Spleen (tissue), 11 donors: ENCODE measurements around the gene PNPLA2. TPM values are rescaled to one million over a fixed set of nuclear protein-coding genes. Genes with fewer than 3 reads are reported as not detected.
A peak's percentile ranks its signal among the peaks of the same experiment; 100 is the strongest.

ENCODE experiments used
- DNase-seq: peaks from one replicate; pipeline ENCODE4 v3.0.0-alpha.2; 2020
- H3K27ac ChIP-seq, 8 donors: fragments of 200-600 bp; sonication (generic) in 7 of 8; 1 replicate in 4 of 8; 2 replicates in 4 of 8; pipeline versions ENCODE4 v1.5.0 to v1.8.0; 2016 to 2021; ENCODE audit warnings: inconsistent platforms in 4 of 8, mild to moderate bottlenecking in 4 of 8, moderate library complexity in 1 of 8
- H3K27me3 ChIP-seq, 7 donors: fragments of 200-600 bp; sonication (generic) in 6 of 7; replicated peaks in 1 of 7; 1 replicate in 4 of 7; 2 replicates in 3 of 7; pipeline versions ENCODE4 v1.5.0 to v1.8.0; 2016 to 2021; ENCODE audit warnings: inconsistent platforms in 3 of 7, mild to moderate bottlenecking in 1 of 7
- H3K36me3 ChIP-seq, 6 donors: fragments of 200-600 bp; sonication (generic) in 5 of 6; 1 replicate in 4 of 6; 2 replicates in 2 of 6; pipeline versions ENCODE4 v1.5.0 to v1.8.0; 2016 to 2021; ENCODE audit warnings: inconsistent platforms in 2 of 6
- H3K4me1 ChIP-seq, 6 donors: fragments of 200-600 bp; sonication (generic) in 5 of 6; 1 replicate in 3 of 6; 2 replicates in 3 of 6; pipeline versions ENCODE4 v1.5.0 to v1.8.0; 2016 to 2021; ENCODE audit warnings: inconsistent platforms in 3 of 6
- H3K4me3 ChIP-seq, 8 donors: fragments of 200-600 bp; sonication (generic) in 7 of 8; 1 replicate in 4 of 8; 2 replicates in 4 of 8; pipeline versions ENCODE4 v1.5.0 to v1.8.0; 2016 to 2021; ENCODE audit warnings: inconsistent platforms in 4 of 8, mild to moderate bottlenecking in 4 of 8, moderate library complexity in 2 of 8
- H3K9me3 ChIP-seq, 8 donors: fragments of 200-600 bp; sonication (generic) in 7 of 8; 1 replicate in 4 of 8; 2 replicates in 4 of 8; pipeline versions ENCODE4 v1.5.0 to v1.8.0; 2016 to 2021; ENCODE audit warnings: inconsistent platforms in 4 of 8
- POLR2A ChIP-seq, 3 donors: fragments of 450-650 bp; IDR thresholded peaks; one replicate each; pipeline ENCODE4 v1.5.1; 2017; ENCODE audit warnings: antibody characterized with exemption in 3 of 3, mild to moderate bottlenecking in 1 of 3
- POLR2AphosphoS5 ChIP-seq, 3 donors: sonication (generic); formaldehyde crosslinking; IDR thresholded peaks; one replicate each; pipeline ENCODE4 v1.5.1; 2017; ENCODE audit warnings: antibody characterized with exemption in 3 of 3
- WGBS, 5 donors: extraction: QIAGEN DNeasy Blood & Tissue Kit in 3 of 5; methylation state at CpG; one replicate each; pipeline versions ENCODE4 v1.1.5 to v1.1.7; 2013 to 2018; 5-methylcytosine and 5-hydroxymethylcytosine counted together
- intact Hi-C: fragments of 100-400 bp; cut with DNase I; formaldehyde crosslinking; loops from one replicate; pipeline ENCODE4 v1.15.0; 2023; ENCODE audit warnings: low total_unique reads
- polyA plus RNA-seq, 3 donors: library from polyadenylated mRNA; stranded (reverse); fragments of 200-250 nt; gene quantifications; one replicate each; pipeline ENCODE4 v1.2.1, GENCODE V29; 2013
- total RNA-seq, 7 donors: library from RNA; depleted of rRNA in 3 of 7; stranded (reverse); fragments of >200 nt in 3 of 7; fragmentation: NEBNext Ultra II Directional in 4 of 7; extraction: Animal tissue kit (Norgen Biotek cat#: 25700) in 4 of 7; gene quantifications; one replicate each; pipeline versions ENCODE4 v1.1.0 to v1.2.1, GENCODE V29; 2016 to 2021
- TF ChIP-seq, protein P1 (sequence below), 11 experiments: fragments of 200-600 bp in 7 of 11; fragments of 450-650 bp in 4 of 11; sonication (generic) in 4 of 11; IDR thresholded peaks in 8 of 11; conservative IDR thresholded peaks in 3 of 11; 1 replicate in 7 of 11; 2 replicates in 4 of 11; pipeline versions ENCODE4 v1.4.0 to v1.8.0; 2016 to 2021; ENCODE audit warnings: antibody characterized with exemption in 11 of 11, inconsistent platforms in 4 of 11, mild to moderate bottlenecking in 1 of 11
- donor health status: healthy with polysubstance abuse.
- donor health status: DM: no; HTN: no; CAD: no; lungs with moderate emphysema.
- donor health status: DM: no; HTN: no; CAD: no.
- donor health status: Bipolar disorder and iron deficiency.
- donor health status: healthy.
- donor health status: DM: no; HTN: no; CAD: no.
- donor health status: DM: yes; HTN: yes; CAD: no.

The PNPLA2 gene
- total and polyA plus RNA-seq, 10 donors, result 46.3 to 131 (median 107) TPM

DNA sequence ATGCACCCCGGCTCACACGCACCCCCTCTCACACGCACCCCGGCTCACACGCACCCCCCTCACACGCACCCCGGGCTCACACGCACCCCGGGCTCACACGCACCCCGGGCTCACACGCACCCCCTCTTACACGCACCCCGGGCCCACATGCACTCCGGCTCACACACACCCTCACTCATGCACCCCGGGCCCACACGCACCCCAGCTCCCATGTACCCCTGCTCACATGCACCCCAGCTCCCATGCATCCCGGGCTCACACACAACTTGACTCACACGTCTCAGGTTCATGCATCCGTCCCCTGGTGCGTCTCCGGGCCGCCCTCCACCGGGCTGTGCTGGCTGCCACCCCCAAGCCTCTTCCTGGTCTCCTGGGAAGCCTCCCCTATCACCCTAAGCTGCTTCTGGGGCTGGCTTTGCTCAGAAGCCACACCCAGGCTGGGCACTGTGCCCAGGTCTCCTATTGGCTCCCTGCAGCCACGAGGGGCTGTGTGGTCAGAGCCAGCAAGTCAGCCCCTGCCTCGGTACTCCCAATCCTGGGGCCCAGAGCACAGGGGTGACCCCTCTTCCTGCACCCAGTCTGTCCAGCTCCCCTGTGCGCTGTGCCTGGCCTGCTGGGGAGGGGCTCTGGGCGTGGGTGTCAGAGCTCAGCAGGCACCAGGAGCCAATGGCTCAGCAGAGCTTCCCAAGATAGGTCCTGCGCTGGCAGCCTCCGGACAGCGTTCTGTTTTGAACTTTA is 40.8 kb downstream of the PNPLA2 start:
- H3K27me3 ChIP-seq, result no peaks in the 10 kb centered on the region
- TF ChIP-seq POLR2A (IDR thresholded peaks at IDR 0.05) (no peak), POLR2AphosphoS5 (IDR thresholded peaks at IDR 0.05) (peak in 2 of 3 donors; percentile 56 to 63)
- H3K4me1 ChIP-seq, result peaks cover 0 to 77% (median 32%) of the 10 kb centered on the region in 6 donors
- H3K36me3 ChIP-seq, result peaks cover 0 to 24% (median 0%) of the 10 kb centered on the region in 6 donors
- no peak for DNase-seq
- intact Hi-C loops, result no loop called here
- WGBS, 5 donors, result 48 to 77% (median 73%) methylated on average over 12 to 31 of the region's 31 CpGs
- H3K9me3 ChIP-seq, result no peaks in the 10 kb centered on the region
- H3K27ac ChIP-seq, result peak overlapping the region in 5 of 8 donors; percentile 15 to 54 (median 29)
- H3K4me3 ChIP-seq, result peak overlapping the region in 1 of 8 donors; percentile 15

DNA sequence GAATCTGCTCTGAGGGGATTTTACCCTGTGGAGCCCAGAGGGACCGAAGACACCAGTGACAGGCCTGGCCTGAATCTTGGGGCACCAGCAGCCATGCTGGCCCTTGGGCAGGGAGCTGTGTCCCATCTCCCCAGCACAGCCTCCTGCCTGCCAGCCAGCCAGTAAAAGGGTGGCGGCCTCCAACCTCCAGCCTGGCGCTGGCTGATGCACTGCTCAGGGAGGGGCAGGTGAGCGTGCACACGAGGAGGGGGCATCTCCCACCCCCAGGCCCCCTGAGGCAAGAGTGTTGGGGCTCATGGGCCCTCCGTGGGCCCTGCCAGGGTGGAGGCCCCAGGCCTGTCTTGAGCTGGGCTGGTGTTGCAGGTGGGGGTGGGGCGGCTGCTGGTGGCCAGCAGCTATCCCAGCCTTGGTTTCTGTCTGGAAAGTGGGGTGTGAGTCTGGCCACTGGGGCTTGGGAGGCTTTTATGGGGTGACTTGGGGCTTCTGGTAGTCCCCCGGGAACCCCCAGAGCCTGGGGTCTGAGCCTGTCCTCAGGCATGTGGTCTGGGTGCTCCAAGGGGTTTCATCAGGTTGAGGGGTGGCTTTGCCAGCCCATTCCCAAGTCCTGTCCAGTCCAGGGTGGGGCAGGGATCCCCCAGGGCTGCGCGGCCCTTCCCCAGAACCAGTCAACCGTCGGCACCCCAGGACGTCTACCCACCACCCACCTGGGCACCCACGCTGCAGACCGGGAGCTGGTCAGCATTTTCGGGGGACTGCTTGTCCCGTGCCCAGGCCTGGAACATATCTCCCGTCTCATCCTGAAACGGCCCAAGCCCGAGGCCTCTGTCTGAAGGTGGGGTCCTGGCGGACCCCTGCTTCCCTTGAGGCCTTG is 41.8 kb downstream of the PNPLA2 start:
- H3K27ac ChIP-seq, result peak overlapping the region in 4 of 8 donors; percentile 25 to 54 (median 34)
- no peaks in the 10 kb centered on the region for H3K27me3 ChIP-seq

DNA sequence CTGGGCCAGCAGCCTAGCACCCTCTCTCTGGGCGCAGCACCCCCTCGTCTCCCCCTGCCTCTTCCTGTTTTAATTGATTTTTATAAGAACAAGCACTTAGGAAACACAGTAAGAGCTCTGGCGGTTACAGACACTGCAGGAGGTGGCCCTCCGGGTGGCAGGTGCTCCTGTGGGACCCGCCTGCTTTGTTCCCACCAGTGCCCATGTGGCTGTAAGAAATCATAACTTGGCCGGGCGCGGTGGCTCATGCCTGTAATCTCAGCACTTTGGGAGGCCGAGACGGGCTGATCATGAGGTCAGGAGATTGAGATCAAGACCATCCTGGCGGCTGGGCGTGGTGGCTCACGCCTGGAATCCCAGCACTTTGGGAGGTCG is 42.4 kb downstream of the PNPLA2 start:
- 80 to 86% (median 85%) methylated on average over 14 of the region's 14 CpGs for WGBS, 5 donors
- intact Hi-C loops, result no loop called here
- Histone ChIP-seq H3K27ac (peak overlapping the region in 1 of 8 donors; percentile 54), H3K9me3 (no peaks in the 10 kb centered on the region), H3K36me3 (peaks cover 0 to 39% (median 5%) of the 10 kb centered on the region in 6 donors), H3K4me3 (no peak overlapping the region), H3K4me1 (peaks cover 0 to 70% (median 33%) of the 10 kb centered on the region in 6 donors), H3K27me3 (no peaks in the 10 kb centered on the region)
- DNase-seq, result no peak
- TF ChIP-seq POLR2A (IDR thresholded peaks at IDR 0.05) (no peak), POLR2AphosphoS5 (IDR thresholded peaks at IDR 0.05) (no peak)
- TF ChIP-seq, protein P1, sequence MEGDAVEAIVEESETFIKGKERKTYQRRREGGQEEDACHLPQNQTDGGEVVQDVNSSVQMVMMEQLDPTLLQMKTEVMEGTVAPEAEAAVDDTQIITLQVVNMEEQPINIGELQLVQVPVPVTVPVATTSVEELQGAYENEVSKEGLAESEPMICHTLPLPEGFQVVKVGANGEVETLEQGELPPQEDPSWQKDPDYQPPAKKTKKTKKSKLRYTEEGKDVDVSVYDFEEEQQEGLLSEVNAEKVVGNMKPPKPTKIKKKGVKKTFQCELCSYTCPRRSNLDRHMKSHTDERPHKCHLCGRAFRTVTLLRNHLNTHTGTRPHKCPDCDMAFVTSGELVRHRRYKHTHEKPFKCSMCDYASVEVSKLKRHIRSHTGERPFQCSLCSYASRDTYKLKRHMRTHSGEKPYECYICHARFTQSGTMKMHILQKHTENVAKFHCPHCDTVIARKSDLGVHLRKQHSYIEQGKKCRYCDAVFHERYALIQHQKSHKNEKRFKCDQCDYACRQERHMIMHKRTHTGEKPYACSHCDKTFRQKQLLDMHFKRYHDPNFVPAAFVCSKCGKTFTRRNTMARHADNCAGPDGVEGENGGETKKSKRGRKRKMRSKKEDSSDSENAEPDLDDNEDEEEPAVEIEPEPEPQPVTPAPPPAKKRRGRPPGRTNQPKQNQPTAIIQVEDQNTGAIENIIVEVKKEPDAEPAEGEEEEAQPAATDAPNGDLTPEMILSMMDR (IDR thresholded peaks at IDR 0.05 in 8 of 11, conservative IDR thresholded peaks at IDR 0.05 in 3 of 11), result no peak

More for the DNA sequence above, 41.8 kb downstream of the PNPLA2 start:
- no peak for DNase-seq
- intact Hi-C loops, result no loop called here
- WGBS, 5 donors, result 83 to 92% (median 86%) methylated on average over 6 to 21 of the region's 21 CpGs
- Histone ChIP-seq H3K4me1 (peaks cover 0 to 68% (median 32%) of the 10 kb centered on the region in 6 donors), H3K9me3 (no peaks in the 10 kb centered on the region), H3K4me3 (no peak overlapping the region), H3K36me3 (peaks cover 0 to 33% (median 3%) of the 10 kb centered on the region in 6 donors)
- peak in 1 of 3 donors; percentile 16 for TF ChIP-seq POLR2AphosphoS5 (IDR thresholded peaks at IDR 0.05)
- no peak for TF ChIP-seq POLR2A (IDR thresholded peaks at IDR 0.05)

DNA sequence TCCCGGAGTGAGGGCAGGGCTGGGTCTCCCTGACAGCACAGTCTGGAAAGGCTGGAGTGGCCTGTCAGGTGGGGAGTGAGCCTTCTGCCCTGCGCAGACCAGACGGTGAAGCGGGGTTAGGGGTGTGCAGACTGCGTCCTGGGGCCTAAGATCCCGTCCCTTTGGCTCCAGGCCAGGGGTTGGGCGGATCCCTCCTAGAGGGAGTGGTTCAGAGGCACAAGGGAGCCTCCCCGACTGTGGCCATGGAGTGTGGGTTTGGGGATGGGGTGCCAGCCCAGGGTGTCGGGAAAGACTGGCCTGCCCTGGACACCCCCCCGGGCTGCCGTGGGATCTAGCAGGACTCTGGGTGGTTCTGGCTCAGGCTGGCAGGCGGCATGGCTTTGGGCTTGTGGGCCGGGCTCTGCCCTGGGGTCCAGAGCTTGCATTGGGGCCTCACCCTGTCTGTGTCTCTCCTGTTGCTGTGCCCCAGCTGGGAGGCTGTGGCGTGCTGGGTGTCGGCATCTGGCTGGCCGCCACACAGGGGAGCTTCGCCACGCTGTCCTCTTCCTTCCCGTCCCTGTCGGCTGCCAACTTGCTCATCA is 43.5 kb downstream of the PNPLA2 start:
- Histone ChIP-seq H3K4me1 (peaks cover 0 to 70% (median 29%) of the 10 kb centered on the region in 6 donors), H3K36me3 (peaks cover 0 to 50% (median 12%) of the 10 kb centered on the region in 6 donors), H3K4me3 (no peak overlapping the region), H3K27me3 (no peaks in the 10 kb centered on the region), H3K27ac (peak overlapping the region in 3 of 8 donors; percentile 9 to 40 (median 31)), H3K9me3 (no peaks in the 10 kb centered on the region)
- TF ChIP-seq POLR2AphosphoS5 (IDR thresholded peaks at IDR 0.05), result peak; percentile 57 to 68 (median 57)
- TF ChIP-seq, protein P1 (IDR thresholded peaks at IDR 0.05 in 8 of 11, conservative IDR thresholded peaks at IDR 0.05 in 3 of 11), result no peak
- WGBS, 5 donors, result 62 to 75% (median 71%) methylated on average over 14 to 20 of the region's 20 CpGs
- no peak for DNase-seq
- intact Hi-C loops, result no loop called here
